T-helper 22 cell (primary cell): Measurements from ENCODE around the gene UNC5C.

Source experiments
- DNase-seq: peaks from one replicate; pipeline ENCODE4 v3.0.0-alpha.2; 2020; ENCODE audit warnings: low read depth

The UNC5C gene

GRCh38 chr4:95268819-95269565, 279.8 kb downstream of the UNC5C start:
- DNase-seq, result no peak

GRCh38 chr4:95267081-95267480, 281.7 kb downstream of the UNC5C start:
- DNase-seq, result no peak

- no peak for DNase-seq
Measured at GRCh38 chr4:95265814-95266740, 282.7 kb downstream of the UNC5C start.

- no peak for DNase-seq
Measured at GRCh38 chr4:95264843-95265242, 283.9 kb downstream of the UNC5C start.

GRCh38 chr4:95263960-95264359, 284.8 kb downstream of the UNC5C start:
- DNase-seq, result no peak

- DNase-seq, result no peak
Measured at GRCh38 chr4:95263391-95263790, 285.4 kb downstream of the UNC5C start.

GRCh38 chr4:95256108-95256835, 292.5 kb downstream of the UNC5C start:
- no peak for DNase-seq

- no peak for DNase-seq
Measured at GRCh38 chr4:95255396-95256107, 293.2 kb downstream of the UNC5C start.

- no peak for DNase-seq
Measured at GRCh38 chr4:95251568-95251967, 297.2 kb downstream of the UNC5C start.

GRCh38 chr4:95250544-95251137, 298.1 kb downstream of the UNC5C start:
- no peak for DNase-seq

GRCh38 chr4:95249426-95250021, 299.2 kb downstream of the UNC5C start:
- no peak for DNase-seq

GRCh38 chr4:95248720-95249425, 299.9 kb downstream of the UNC5C start:
- no peak for DNase-seq

- no peak for DNase-seq
Measured at GRCh38 chr4:95243892-95244291, 304.9 kb downstream of the UNC5C start.

- DNase-seq, result no peak
Measured at GRCh38 chr4:95238554-95238953, 310.2 kb downstream of the UNC5C start.

GRCh38 chr4:95232358-95233156, 316.2 kb downstream of the UNC5C start:
- DNase-seq, result no peak

GRCh38 chr4:95231681-95232080, 317.1 kb downstream of the UNC5C start:
- DNase-seq, result no peak

- no peak for DNase-seq
Measured at GRCh38 chr4:95225849-95226248, 322.9 kb downstream of the UNC5C start.

GRCh38 chr4:95224402-95224801, 324.4 kb downstream of the UNC5C start:
- no peak for DNase-seq
